HCT116 (cell line): Measurements from ENCODE around the gene RPL19. TPM values are rescaled to one million over a fixed set of nuclear protein-coding genes. Genes with fewer than 3 reads are reported as not detected.
A peak's percentile ranks its signal among the peaks of the same experiment; 100 is the strongest.

Experiments used
- ATAC-seq: fragments of 200-7000 bp; cut with Tn5 transposase; 2 replicates; pipeline ENCODE4 v1.9.1; 2020; ENCODE audit warnings: mild to moderate bottlenecking, moderate library complexity
- BruUV-seq: library from RNA; stranded (reverse); fragments of 400-500 nt; replicated peaks from 2 replicates; lab custom pipeline; 2021; lab: Mats Ljungman, UMichigan
- CTCF ChIA-PET: fragments of 300-600 bp; sonication (Branson Sonifier 250); formaldehyde crosslinking; loops from one replicate; lab custom pipeline; 2021; ENCODE audit warnings: antibody characterized with exemption; lab: Charles Lee
- POLR2A ChIA-PET: fragments of 300-600, 350-600 bp; sonication (Branson Sonifier 250); formaldehyde crosslinking; loops from one replicate; lab custom pipeline; 2021; ENCODE audit warnings: antibody characterized with exemption; lab: Charles Lee
- RAD21 ChIA-PET, 2 experiments: fragments of 300-600 bp; sonication (Branson Sonifier 250); formaldehyde crosslinking; loops; one replicate each; lab custom pipeline; 2023; ENCODE audit warnings: low total read pairs in 2 of 2; ENCODE audit not compliant: uncharacterized antibody in 2 of 2, unreplicated experiment in 2 of 2, low non-redundant PET in 1 of 2; lab: Charles Lee
- DNase-seq: peaks from one replicate; pipeline ENCODE4 v3.0.0-alpha.2; 2010; ENCODE audit warnings: low read depth, low spot score
- H2AFZ ChIP-seq: fragments of 200-600 bp; shearing (Covaris generic), sonication (generic); 2 replicates; pipeline ENCODE4 v1.6.1; 2017; ENCODE audit warnings: low read depth, mixed run types, mixed read lengths, antibody characterized with exemption, low read length; ENCODE audit not compliant: poor library complexity, severe bottlenecking
- H3K27ac ChIP-seq: 2 replicates; pipeline ENCODE4 v1.5.1; 2012; ENCODE audit warnings: low read depth, low read length
- H3K27me3 ChIP-seq: fragments of 200-600 bp; sonication (generic); 2 replicates; pipeline ENCODE4 v1.6.1; 2016; ENCODE audit warnings: mixed run types, low read length, mixed read lengths; ENCODE audit not compliant: insufficient read depth
- H3K36me3 ChIP-seq, 2 experiments: fragments of 200-500 bp in 1 of 2; fragments of 200-600 bp in 1 of 2; sonication (Bioruptor generic) in 1 of 2; sonication (generic) in 1 of 2; 2 replicates each; pipeline versions ENCODE4 v1.5.1 to v1.6.1; 2014 to 2016; ENCODE audit warnings: low read length in 2 of 2, inconsistent platforms in 1 of 2, mixed read lengths in 1 of 2, mixed run types in 1 of 2; ENCODE audit not compliant: insufficient read depth in 2 of 2, control insufficient read depth in 1 of 2
- H3K4me1 ChIP-seq, 2 experiments: fragments of 200-600 bp in 1 of 2; sonication (generic) in 1 of 2; 2 replicates each; pipeline versions ENCODE4 v1.5.1 to v1.6.1; 2012 to 2017; ENCODE audit warnings: low read length in 2 of 2, inconsistent platforms in 1 of 2, mild to moderate bottlenecking in 1 of 2, mixed read lengths in 1 of 2, mixed run types in 1 of 2, moderate library complexity in 1 of 2; ENCODE audit not compliant: insufficient read depth in 2 of 2, control insufficient read depth in 1 of 2
- H3K4me2 ChIP-seq: fragments of 200-600 bp; sonication (generic); 2 replicates; pipeline ENCODE4 v1.6.1; 2017; ENCODE audit warnings: mixed run types, low read length, mixed read lengths
- H3K4me3 ChIP-seq, 2 experiments: fragments of 200-600 bp in 1 of 2; sonication (generic) in 1 of 2; replicated peaks in 1 of 2; 2 replicates each; pipeline ENCODE4 v1.5.1; 2011 to 2016; ENCODE audit warnings: low read length in 2 of 2, control low read depth in 1 of 2, low read depth in 1 of 2, mild to moderate bottlenecking in 1 of 2, mixed read lengths in 1 of 2, mixed run types in 1 of 2
- H3K79me2 ChIP-seq: fragments of 200-600 bp; sonication (generic); 2 replicates; pipeline ENCODE4 v1.6.1; 2017; ENCODE audit warnings: mild to moderate bottlenecking, mixed run types, low read length, moderate library complexity, mixed read lengths; ENCODE audit not compliant: insufficient read depth
- H3K9ac ChIP-seq: fragments of 200-600 bp; sonication (generic); 2 replicates; pipeline ENCODE4 v1.6.1; 2016; ENCODE audit warnings: low read length, mixed read lengths
- H3K9me2 ChIP-seq: fragments of 200-600 bp; sonication (generic), shearing (Covaris generic); 2 replicates; pipeline ENCODE4 v1.6.1; 2017; ENCODE audit warnings: mixed run types, mild to moderate bottlenecking, moderate library complexity; ENCODE audit not compliant: insufficient read depth
- H3K9me3 ChIP-seq, 2 experiments: fragments of 200-500 bp in 1 of 2; fragments of 200-600 bp in 1 of 2; sonication (Bioruptor generic) in 1 of 2; sonication (generic) in 1 of 2; 2 replicates each; pipeline ENCODE4 v1.6.1; 2014 to 2017; ENCODE audit warnings: low read length in 2 of 2, mixed read lengths in 2 of 2, inconsistent platforms in 1 of 2, low read depth in 1 of 2, mild to moderate bottlenecking in 1 of 2, mixed run types in 1 of 2, moderate library complexity in 1 of 2; ENCODE audit not compliant: control insufficient read depth in 1 of 2, insufficient read depth in 1 of 2
- H4K20me1 ChIP-seq: fragments of 200-600 bp; sonication (generic), shearing (Covaris generic); 2 replicates; pipeline ENCODE4 v1.6.1; 2017; ENCODE audit warnings: mixed run types, mild to moderate bottlenecking, moderate library complexity; ENCODE audit not compliant: insufficient read depth
- CBX3 ChIP-seq: IDR thresholded peaks from 2 replicates; pipeline ENCODE4 v1.6.1; 2012; ENCODE audit warnings: low read depth
- CEBPB ChIP-seq: IDR thresholded peaks from 2 replicates; pipeline ENCODE4 v1.6.1; 2012; ENCODE audit warnings: low read depth
- ELF1 ChIP-seq: IDR thresholded peaks from 2 replicates; pipeline ENCODE4 v1.6.1; 2012; ENCODE audit warnings: low read depth, borderline replicate concordance
- FOSL1 ChIP-seq: IDR thresholded peaks from 2 replicates; pipeline ENCODE4 v1.6.1; 2012; ENCODE audit warnings: low read depth
- JUND ChIP-seq: IDR thresholded peaks from 2 replicates; pipeline ENCODE4 v1.6.1; 2012
- POLR2AphosphoS5 ChIP-seq: IDR thresholded peaks from 2 replicates; pipeline ENCODE4 v1.6.1; 2011; ENCODE audit warnings: mild to moderate bottlenecking, low read depth, low read length, moderate library complexity
- RAD21 ChIP-seq: IDR thresholded peaks from 2 replicates; pipeline ENCODE4 v1.6.1; 2012; ENCODE audit warnings: low read depth, mild to moderate bottlenecking
- SIN3A ChIP-seq: IDR thresholded peaks from 2 replicates; pipeline ENCODE4 v1.6.1; 2012; ENCODE audit warnings: low read depth
- SP1 ChIP-seq: IDR thresholded peaks from 2 replicates; pipeline ENCODE4 v1.6.1; 2012; ENCODE audit warnings: low read depth
- SRF ChIP-seq: IDR thresholded peaks from 2 replicates; pipeline ENCODE4 v1.6.1; 2012; ENCODE audit warnings: low read depth
- YY1 ChIP-seq: IDR thresholded peaks from 2 replicates; pipeline ENCODE4 v1.6.1; 2011; ENCODE audit warnings: low read length, low read depth, moderate library complexity, mild to moderate bottlenecking; ENCODE audit not compliant: insufficient replicate concordance; ENCODE audit errors: extremely low read depth
- ZBTB33 ChIP-seq: IDR thresholded peaks from 2 replicates; pipeline ENCODE4 v1.6.1; 2011; ENCODE audit warnings: mild to moderate bottlenecking, low read length, moderate library complexity; ENCODE audit not compliant: insufficient replicate concordance; ENCODE audit errors: extremely low read depth
- intact Hi-C: fragments of 100-400 bp; cut with micrococcal nuclease; formaldehyde crosslinking; loops from 2 replicates; pipeline ENCODE4 v1.10.0; 2022
- total RNA-seq: library from RNA; stranded (reverse); gene quantifications from one replicate; pipeline ENCODE4 v1.2.1, GENCODE V29; 2021; ENCODE audit not compliant: unreplicated experiment
- TF ChIP-seq, protein P1 (sequence below): IDR thresholded peaks from 2 replicates; pipeline ENCODE4 v1.6.1; 2012
- TF ChIP-seq, protein P2 (sequence below), 3 experiments: fragments of 200-600 bp in 1 of 3; sonication (generic) in 1 of 3; IDR thresholded peaks in 2 of 3; conservative IDR thresholded peaks in 1 of 3; 2 replicates each; pipeline ENCODE4 v1.5.1; 2012 to 2017; ENCODE audit warnings: low read depth in 2 of 3, low read length in 2 of 3, antibody characterized with exemption in 1 of 3, borderline replicate concordance in 1 of 3, control low read depth in 1 of 3, mild to moderate bottlenecking in 1 of 3, mixed read lengths in 1 of 3, mixed run types in 1 of 3, moderate library complexity in 1 of 3; ENCODE audit not compliant: insufficient read depth in 1 of 3
- TF ChIP-seq, protein P3 (sequence below): IDR thresholded peaks from 2 replicates; pipeline ENCODE4 v1.6.1; 2012

Gene RPL19
- total RNA-seq, 1 experiment from 2014 or later: 2,276 TPM

GRCh38 chr17:39153599-39154051, 46.5 kb upstream of the RPL19 start:
- Histone ChIP-seq H3K36me3 (no peaks in the 10 kb centered on the region), H3K9me2 (no peaks in the 10 kb centered on the region), H3K4me3 (peak overlapping the region; percentile 55 to 62), H3K27ac (peak overlapping the region; percentile 56), H2AFZ (peak overlapping the region; percentile 92), H3K27me3 (no peaks in the 10 kb centered on the region), H4K20me1 (no peaks in the 10 kb centered on the region), H3K79me2 (no peaks in the 10 kb centered on the region), H3K9ac (peak overlapping the region; percentile 67), H3K4me2 (peak overlapping the region; percentile 94), H3K4me1 (peaks cover 11 to 23% of the 10 kb centered on the region in 2 experiments), H3K9me3 (no peaks in the 10 kb centered on the region)
- ATAC-seq (peak; percentile 65), DNase-seq (peak; percentile 69)
- RAD21 ChIA-PET: interaction anchor here (0.6 to 2.8 kb wide), 7 partner anchors 11 to 178 kb away, joined by 3 to 25 read pairs (median 5); no protein-coding TSS in a partner anchor
- POLR2A ChIA-PET: interaction anchor here (0.5 to 2.5 kb wide), 8 partner anchors 11 to 300 kb away, joined by 3 to 17 read pairs (median 6); partner anchors contain the start of genes LASP1, RPL19 and RPL23
- CTCF ChIA-PET: interaction anchor here (0.7 to 3.7 kb wide), 13 partner anchors 11 to 403 kb away, joined by 3 to 135 read pairs (median 4); partner anchors contain the start of gene LASP1
- TF ChIP-seq SIN3A (no peak), POLR2AphosphoS5 (no peak), ELF1 (no peak)
- TF ChIP-seq, protein P1, sequence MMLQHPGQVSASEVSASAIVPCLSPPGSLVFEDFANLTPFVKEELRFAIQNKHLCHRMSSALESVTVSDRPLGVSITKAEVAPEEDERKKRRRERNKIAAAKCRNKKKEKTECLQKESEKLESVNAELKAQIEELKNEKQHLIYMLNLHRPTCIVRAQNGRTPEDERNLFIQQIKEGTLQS: peak; percentile 98
- TF ChIP-seq, protein P2, sequence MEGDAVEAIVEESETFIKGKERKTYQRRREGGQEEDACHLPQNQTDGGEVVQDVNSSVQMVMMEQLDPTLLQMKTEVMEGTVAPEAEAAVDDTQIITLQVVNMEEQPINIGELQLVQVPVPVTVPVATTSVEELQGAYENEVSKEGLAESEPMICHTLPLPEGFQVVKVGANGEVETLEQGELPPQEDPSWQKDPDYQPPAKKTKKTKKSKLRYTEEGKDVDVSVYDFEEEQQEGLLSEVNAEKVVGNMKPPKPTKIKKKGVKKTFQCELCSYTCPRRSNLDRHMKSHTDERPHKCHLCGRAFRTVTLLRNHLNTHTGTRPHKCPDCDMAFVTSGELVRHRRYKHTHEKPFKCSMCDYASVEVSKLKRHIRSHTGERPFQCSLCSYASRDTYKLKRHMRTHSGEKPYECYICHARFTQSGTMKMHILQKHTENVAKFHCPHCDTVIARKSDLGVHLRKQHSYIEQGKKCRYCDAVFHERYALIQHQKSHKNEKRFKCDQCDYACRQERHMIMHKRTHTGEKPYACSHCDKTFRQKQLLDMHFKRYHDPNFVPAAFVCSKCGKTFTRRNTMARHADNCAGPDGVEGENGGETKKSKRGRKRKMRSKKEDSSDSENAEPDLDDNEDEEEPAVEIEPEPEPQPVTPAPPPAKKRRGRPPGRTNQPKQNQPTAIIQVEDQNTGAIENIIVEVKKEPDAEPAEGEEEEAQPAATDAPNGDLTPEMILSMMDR (IDR thresholded peaks at IDR 0.05 in 2 of 3, conservative IDR thresholded peaks at IDR 0.05 in 1 of 3; ENCODE audit: borderline replicate concordance in 1 of 3, insufficient read depth in 1 of 3, low read depth in 2 of 3, low read length in 2 of 3): 0 out of 6 replicates have a peak, but pooled peaks of 1 of the 3 experiments have one; percentile 1
- BruUV-seq: no TSS peak
- intact Hi-C loops: loop anchor here (1.0 to 10.0 kb wide), 5 partner anchors 47 to 419 kb away; partner anchors contain the start of genes CISD3 and RPL19

DNA sequence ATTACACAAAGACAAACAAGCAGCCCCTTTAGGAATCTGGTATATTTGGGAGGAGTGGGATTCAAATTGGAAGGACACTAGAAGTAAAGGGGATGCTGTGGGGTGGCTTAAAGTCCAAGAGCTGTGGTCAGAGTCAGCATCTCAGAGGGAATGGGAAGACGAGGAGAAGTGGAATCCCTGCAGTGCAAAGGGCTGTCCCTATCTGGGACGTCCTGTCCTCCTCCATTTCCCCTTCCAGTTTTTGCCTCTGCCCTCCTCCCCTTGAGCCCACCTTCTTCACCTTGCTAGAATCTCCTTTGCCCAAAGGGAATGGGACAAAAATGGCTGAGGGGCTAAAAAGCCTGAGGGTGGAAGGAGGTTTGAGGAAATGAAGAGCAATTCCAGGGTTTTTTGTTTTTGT, 44.4 kb upstream of the RPL19 start:
- Histone ChIP-seq H3K27me3 (no peaks in the 10 kb centered on the region), H3K9me3 (no peaks in the 10 kb centered on the region), H3K79me2 (no peaks in the 10 kb centered on the region), H3K36me3 (no peaks in the 10 kb centered on the region), H3K4me2 (no peak overlapping the region), H3K4me1 (peaks cover 11 to 23% of the 10 kb centered on the region in 2 experiments), H3K27ac (no peak overlapping the region), H4K20me1 (no peaks in the 10 kb centered on the region), H3K4me3 (no peak overlapping the region), H3K9me2 (no peaks in the 10 kb centered on the region), H3K9ac (no peak overlapping the region), H2AFZ (no peak overlapping the region)
- ChIA-PET RAD21 (no interaction called here), CTCF (interaction anchor here (0.8 to 1.5 kb wide), 2 partner anchors 9 to 173 kb away, joined by 3 to 4 read pairs; no protein-coding TSS in a partner anchor), POLR2A (no interaction called here)
- intact Hi-C loops: loop anchor here (10.0 kb wide), 1 partner anchor 421 kb away; the partner anchor contains the start of gene CISD3
- no peak for DNase-seq
- no peak for ATAC-seq
- BruUV-seq: no TSS peak
- TF ChIP-seq SP1 (no peak), FOSL1 (no peak), ELF1 (no peak), ZBTB33 (no peak), CEBPB (no peak), RAD21 (no peak), SRF (no peak), YY1 (no peak), JUND (no peak), CBX3 (no peak)
- TF ChIP-seq, protein P3, sequence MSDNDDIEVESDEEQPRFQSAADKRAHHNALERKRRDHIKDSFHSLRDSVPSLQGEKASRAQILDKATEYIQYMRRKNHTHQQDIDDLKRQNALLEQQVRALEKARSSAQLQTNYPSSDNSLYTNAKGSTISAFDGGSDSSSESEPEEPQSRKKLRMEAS: no peak
- TF ChIP-seq, protein P1: no peak
